ENCODE data around the gene IRAK4. TPM values are rescaled to one million over a fixed set of nuclear protein-coding genes. Genes with fewer than 3 reads are reported as not detected.

IRAK4 gene
- 7.0 and 12.9 TPM in 2 replicates for total RNA-seq (2014; rRNA removed; shearing (Covaris generic))
- polyA plus RNA-seq (2016; fragmentation: Nextera tagmentation; extraction: Ambion mirVana) = 3.2 and 3.9 TPM in 2 replicates
- long read RNA-seq, full-length matches to known transcripts = 2 of 3 reads
- long read RNA-seq, partial matches to known transcripts = 0 of 3 reads
- long read RNA-seq, other reads (novel, unspliced or antisense) = 1 of 3 reads

DNA sequence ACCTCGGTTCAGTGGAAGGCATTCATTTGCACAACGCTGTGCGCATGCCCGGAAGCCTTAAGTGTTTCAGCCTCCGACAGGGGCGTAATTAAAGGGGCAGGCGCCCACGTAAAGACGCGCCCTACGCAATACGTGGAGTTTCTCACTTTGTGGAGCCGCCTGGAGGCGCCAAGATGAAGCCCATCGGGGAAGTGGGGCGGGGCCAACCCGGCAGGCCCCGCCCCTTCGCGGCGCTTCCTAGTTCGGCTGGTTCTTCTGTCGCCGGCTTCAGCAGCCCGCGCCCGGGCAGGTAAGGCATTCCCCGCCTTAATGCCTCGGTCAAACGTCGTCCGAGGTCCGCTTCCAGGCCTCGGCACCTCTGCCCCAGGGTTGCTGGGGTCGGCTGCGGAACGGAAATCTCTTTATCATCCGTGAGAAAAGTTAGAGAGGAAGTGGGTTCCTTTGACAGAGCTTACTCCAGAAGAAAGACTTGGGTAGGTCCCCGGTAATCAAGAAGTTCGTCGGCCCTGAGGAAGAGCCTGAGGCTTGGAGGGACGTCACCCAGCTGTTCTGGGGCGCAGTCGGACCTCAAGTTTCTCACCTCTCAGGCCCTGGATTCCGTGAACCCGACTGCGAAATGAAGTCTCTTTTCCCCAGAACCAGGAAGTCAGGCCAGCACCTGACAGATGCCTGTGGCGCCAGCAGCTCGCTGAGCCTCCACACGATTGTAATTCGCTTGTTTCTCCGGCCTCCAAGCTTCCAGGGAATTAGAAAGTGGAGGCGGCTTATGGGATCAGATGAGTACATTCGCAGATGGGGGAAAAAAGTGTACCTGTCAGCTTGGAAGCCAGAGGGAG, at the start of gene IRAK4, which contains the start of gene PUS7L:
TSS of gene IRAK4 (plus strand) at position 224 of the 836 bp plus-strand sequence. CDS start 9,161 bp downstream, outside the sequence.
TSS of gene PUS7L (minus strand) at position 63 of the 836 bp plus-strand sequence. CDS start 3,545 bp downstream, outside the sequence.
- peak within 1 kb of the TSS; percentile 74 for H3K4me3 ChIP-seq
- no peaks in the 10 kb centered on the region for H3F3A ChIP-seq (replicated peaks; ENCODE audit: low read depth)
- ATAC-seq (peak; percentile 89), DNase-seq (ENCODE audit: low spot score) (peak; percentile 98)
- no peaks in the 10 kb centered on the region for H3K9me2 ChIP-seq (ENCODE audit: insufficient read depth)
- H3K36me3 ChIP-seq (ENCODE audit: insufficient read depth) = no peaks in the 10 kb centered on the region; the same call in 1 of the 2 replicates
- peak within 1 kb of the TSS; percentile 93 for H3K27ac ChIP-seq (ENCODE audit: low read depth)
- Mint-ChIP-seq H3K27ac (peak within 1 kb of the TSS; percentile 86), H3K36me3 (ENCODE audit: low read depth) (peaks cover 16% of the 10 kb centered on the region), H3K27me3 (ENCODE audit: insufficient read depth, low read depth, poor library complexity) (peaks cover 9% of the 10 kb centered on the region), H3K9me3 (no peaks in the 10 kb centered on the region; the same call in 2 of the 3 replicates), H3K4me3 (peak within 1 kb of the TSS; percentile 91), H3K4me1 (peaks cover 38% of the 10 kb centered on the region)
- peak within 1 kb of the TSS; percentile 84 for H3K4me2 ChIP-seq
- H3K79me2 ChIP-seq (replicated peaks; ENCODE audit: insufficient read depth) = peaks cover 29% of the 10 kb centered on the region
- H3K4me1 ChIP-seq (ENCODE audit: insufficient read depth) = peaks cover 36% of the 10 kb centered on the region
- no peaks in the 10 kb centered on the region for H3K27me3 ChIP-seq (ENCODE audit: insufficient read depth)
- H2AFZ ChIP-seq = peak within 1 kb of the TSS; percentile 44
- TF ChIP-seq, protein P1, sequence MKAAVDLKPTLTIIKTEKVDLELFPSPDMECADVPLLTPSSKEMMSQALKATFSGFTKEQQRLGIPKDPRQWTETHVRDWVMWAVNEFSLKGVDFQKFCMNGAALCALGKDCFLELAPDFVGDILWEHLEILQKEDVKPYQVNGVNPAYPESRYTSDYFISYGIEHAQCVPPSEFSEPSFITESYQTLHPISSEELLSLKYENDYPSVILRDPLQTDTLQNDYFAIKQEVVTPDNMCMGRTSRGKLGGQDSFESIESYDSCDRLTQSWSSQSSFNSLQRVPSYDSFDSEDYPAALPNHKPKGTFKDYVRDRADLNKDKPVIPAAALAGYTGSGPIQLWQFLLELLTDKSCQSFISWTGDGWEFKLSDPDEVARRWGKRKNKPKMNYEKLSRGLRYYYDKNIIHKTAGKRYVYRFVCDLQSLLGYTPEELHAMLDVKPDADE (IDR thresholded peaks at IDR 0.05) = no peak
- TF ChIP-seq, protein P2, sequence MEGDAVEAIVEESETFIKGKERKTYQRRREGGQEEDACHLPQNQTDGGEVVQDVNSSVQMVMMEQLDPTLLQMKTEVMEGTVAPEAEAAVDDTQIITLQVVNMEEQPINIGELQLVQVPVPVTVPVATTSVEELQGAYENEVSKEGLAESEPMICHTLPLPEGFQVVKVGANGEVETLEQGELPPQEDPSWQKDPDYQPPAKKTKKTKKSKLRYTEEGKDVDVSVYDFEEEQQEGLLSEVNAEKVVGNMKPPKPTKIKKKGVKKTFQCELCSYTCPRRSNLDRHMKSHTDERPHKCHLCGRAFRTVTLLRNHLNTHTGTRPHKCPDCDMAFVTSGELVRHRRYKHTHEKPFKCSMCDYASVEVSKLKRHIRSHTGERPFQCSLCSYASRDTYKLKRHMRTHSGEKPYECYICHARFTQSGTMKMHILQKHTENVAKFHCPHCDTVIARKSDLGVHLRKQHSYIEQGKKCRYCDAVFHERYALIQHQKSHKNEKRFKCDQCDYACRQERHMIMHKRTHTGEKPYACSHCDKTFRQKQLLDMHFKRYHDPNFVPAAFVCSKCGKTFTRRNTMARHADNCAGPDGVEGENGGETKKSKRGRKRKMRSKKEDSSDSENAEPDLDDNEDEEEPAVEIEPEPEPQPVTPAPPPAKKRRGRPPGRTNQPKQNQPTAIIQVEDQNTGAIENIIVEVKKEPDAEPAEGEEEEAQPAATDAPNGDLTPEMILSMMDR (conservative IDR thresholded peaks at IDR 0.05; ENCODE audit: low read depth in 2 of 2) = peak; percentile 38 to 53
- TF ChIP-seq CREB1 (CRISPR knock-in tag; IDR thresholded peaks at IDR 0.05; ENCODE audit: low read depth) (peak; percentile 86), POLR2AphosphoS5 (IDR thresholded peaks at IDR 0.05; ENCODE audit: low read depth) (peak; percentile 80)
- no peaks in the 10 kb centered on the region for H4K20me1 ChIP-seq (replicated peaks; ENCODE audit: insufficient read depth)

DNA sequence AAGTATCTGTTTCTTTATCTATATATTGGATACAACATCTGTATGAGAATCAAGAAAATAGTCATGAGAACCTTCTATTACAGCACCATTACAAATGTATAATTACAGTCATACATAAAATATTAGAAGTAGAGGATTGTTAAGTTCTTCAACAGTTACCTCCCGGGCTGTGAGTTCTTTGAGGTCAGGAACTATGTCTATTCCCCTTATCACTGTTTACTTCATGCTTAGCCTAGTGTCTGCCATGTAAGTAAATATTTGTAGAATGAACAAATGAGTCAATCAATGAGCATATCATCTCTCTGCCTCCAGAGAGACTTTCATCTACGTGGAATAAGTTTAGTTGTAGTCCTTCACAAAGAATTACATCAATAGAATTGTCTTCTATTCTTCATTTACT, 47.4 kb upstream of the IRAK4 start:
- H3K36me3 ChIP-seq (ENCODE audit: insufficient read depth) = no peaks in the 10 kb centered on the region
- H3F3A ChIP-seq (replicated peaks; ENCODE audit: low read depth) = no peaks in the 10 kb centered on the region
- TF ChIP-seq JUNB (IDR thresholded peaks at IDR 0.05; ENCODE audit: unreplicated experiment) (no peak), POLR2AphosphoS5 (IDR thresholded peaks at IDR 0.05; ENCODE audit: low read depth) (no peak), CREB1 (CRISPR knock-in tag; IDR thresholded peaks at IDR 0.05; ENCODE audit: low read depth) (no peak), EZH2 (IDR thresholded peaks at IDR 0.05; ENCODE audit: low read depth, unreplicated experiment) (no peak)
- TF ChIP-seq, protein P1 (IDR thresholded peaks at IDR 0.05) = no peak
- no peaks in the 10 kb centered on the region; the same call in 1 of the 2 replicates for H3K9me2 ChIP-seq (ENCODE audit: insufficient read depth)
- ATAC-seq (no peak), DNase-seq (ENCODE audit: low spot score) (no peak)
- H3K9me3 Mint-ChIP-seq = no peaks in the 10 kb centered on the region; the same call in 2 of the 3 replicates
- H3K4me3 ChIP-seq = no peak overlapping the region
- no peak overlapping the region for H3K4me2 ChIP-seq
- H3K27me3 Mint-ChIP-seq (ENCODE audit: insufficient read depth, low read depth, poor library complexity) = no peaks in the 10 kb centered on the region
- no peak overlapping the region for H3K4me3 Mint-ChIP-seq
- no peak overlapping the region for H2AFZ ChIP-seq
- no peaks in the 10 kb centered on the region for H4K20me1 ChIP-seq (replicated peaks; ENCODE audit: insufficient read depth)
- no peaks in the 10 kb centered on the region for H3K79me2 ChIP-seq (replicated peaks; ENCODE audit: insufficient read depth)
- no peaks in the 10 kb centered on the region for H3K4me1 Mint-ChIP-seq
- no peaks in the 10 kb centered on the region for H3K27me3 ChIP-seq (ENCODE audit: insufficient read depth)
- H3K36me3 Mint-ChIP-seq (ENCODE audit: low read depth) = no peaks in the 10 kb centered on the region
- H3K27ac ChIP-seq (ENCODE audit: low read depth) = no peak overlapping the region
- H3K27ac Mint-ChIP-seq = no peak overlapping the region
- H3K4me1 ChIP-seq (ENCODE audit: insufficient read depth) = no peaks in the 10 kb centered on the region

All from GM23338 (cell line).